GM21390 (cell line): ENCODE results near the gene SGTA.

ENCODE experiments used
- ATAC-seq: cut with Tn5 transposase; IDR thresholded peaks from one replicate; pipeline ENCODE4 v1.9.1; 2021; ENCODE audit not compliant: unreplicated experiment

The SGTA gene

GRCh38 chr19:2728783-2729387, 54.2 kb downstream of the SGTA start:
- no peak for ATAC-seq

DNA sequence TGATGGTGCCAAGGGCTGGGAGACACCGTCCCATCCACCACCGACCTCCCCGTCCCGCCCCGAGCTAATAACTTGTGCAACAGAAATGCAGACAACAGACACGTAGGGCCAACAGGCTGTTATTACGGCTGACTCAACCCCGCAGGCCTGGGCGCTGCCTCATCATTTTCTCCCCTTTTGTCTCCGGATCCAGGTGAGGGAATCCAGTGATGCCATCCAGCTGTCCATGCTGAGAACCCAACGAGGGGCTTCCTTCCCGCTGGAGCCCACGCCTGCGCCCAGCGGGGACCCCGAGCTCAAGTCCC, 55.5 kb downstream of the SGTA start:
- ATAC-seq = no peak

DNA sequence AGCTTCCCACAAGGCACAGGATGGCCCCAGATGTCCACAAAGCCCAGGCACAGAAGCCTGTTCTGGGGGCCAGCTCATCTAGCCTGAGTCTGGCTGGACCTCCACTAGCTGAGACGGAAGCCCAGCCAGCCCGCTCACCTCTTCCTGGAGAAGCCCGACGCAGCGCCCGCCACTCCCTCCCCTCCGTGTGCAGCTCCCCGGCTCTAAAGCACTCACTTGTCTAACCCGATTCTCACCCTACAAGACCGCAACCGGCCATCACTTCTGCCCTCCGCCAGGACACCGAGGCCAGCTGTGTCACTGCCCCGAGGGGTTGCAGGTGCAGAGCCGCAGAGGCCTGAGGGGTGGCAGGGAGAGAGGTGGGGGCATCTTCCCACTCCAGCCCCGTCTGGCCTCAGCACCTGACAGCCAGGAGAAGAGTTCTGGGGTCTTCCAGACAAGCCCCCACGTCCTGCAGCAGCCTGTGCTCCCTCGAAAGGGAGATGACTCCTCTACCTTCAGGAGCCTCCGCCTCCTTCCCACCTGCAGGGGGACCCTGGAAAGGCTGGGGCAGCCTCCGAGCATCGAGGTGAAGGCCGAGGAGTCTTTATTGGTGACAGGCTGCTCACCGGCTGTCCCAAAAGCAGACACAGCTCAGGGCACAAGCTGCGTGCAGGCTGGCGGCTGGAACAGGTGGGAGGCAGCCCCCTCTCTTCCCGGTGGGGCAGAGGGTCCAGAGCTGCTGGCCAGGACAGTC, 56.0 kb downstream of the SGTA start:
- no peak for ATAC-seq

- ATAC-seq = no peak
Measured at GRCh38 chr19:2726160-2726855, 56.8 kb downstream of the SGTA start.

- ATAC-seq = no peak
Measured at GRCh38 chr19:2724148-2724557, 58.9 kb downstream of the SGTA start.

DNA sequence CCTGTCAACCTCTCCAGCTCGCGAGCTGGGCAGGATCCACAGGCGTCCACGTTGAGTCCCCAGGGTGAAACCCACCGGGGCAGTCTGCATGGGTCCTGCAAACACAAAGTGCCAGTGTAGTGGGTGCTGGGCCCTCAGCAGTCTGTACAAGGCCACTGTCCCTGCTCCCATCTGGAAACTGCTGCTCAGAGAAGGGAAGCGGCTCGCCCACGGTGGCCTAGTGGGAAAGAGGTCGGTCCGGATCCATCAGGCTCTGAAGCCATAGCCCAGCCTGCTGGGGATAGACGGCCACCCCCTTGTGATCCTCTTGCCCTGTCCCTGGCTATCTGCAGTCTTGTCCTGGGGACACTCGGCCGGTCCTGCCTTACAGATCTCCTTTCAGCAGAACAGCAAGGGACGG, 59.3 kb downstream of the SGTA start:
- ATAC-seq = no peak

GRCh38 chr19:2723345-2723715, 59.7 kb downstream of the SGTA start:
- ATAC-seq = no peak

GRCh38 chr19:2722541-2723344, 60.3 kb downstream of the SGTA start:
- ATAC-seq = no peak

DNA sequence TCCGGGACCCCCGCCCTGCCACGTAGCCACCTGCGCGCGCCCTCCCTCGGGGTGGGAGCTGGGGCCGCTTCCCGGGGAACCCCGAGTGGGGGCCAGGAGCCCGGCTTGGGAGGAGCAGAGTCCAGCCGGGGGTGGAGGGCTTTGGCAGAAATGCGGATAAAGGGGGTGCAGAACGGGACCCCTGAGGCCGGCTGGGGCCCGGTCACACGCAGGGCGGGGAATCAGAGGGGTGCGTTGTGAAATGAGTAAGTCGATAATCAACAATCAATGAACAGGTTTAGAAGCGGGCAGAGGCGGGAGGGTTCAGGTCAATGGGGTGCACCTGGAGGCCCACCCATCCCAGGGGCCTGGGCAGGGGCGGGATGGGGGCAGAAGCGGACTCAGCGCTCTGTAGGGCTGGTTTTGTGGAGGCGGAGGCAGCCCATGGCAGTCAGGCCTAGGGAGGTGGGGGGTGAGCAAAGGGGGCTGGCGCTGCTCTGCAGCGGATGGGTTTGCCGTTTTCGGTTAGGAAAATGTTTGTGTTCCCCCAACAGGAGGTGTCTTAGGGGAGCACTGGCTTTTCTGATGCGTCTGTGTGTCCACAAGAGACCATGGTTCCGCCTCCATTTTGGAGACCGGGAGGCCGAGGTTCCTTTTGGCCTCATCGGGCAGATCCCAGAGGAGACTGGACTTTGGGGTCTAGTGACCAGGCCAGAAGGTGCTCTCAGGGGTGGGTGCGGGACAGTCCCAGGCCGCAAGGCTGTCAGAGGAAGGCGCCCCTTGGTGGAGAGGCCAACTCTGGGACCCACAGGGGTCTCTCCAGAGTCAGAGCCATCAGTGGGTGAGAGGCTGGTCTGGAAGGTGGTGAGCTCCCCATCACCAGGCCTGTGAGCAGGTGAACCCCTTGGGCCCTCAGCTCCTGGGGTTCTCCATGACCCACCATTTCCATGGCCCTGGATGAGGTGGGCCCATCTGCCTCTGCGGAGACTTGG, 61.2 kb downstream of the SGTA start:
- ATAC-seq = no peak

DNA sequence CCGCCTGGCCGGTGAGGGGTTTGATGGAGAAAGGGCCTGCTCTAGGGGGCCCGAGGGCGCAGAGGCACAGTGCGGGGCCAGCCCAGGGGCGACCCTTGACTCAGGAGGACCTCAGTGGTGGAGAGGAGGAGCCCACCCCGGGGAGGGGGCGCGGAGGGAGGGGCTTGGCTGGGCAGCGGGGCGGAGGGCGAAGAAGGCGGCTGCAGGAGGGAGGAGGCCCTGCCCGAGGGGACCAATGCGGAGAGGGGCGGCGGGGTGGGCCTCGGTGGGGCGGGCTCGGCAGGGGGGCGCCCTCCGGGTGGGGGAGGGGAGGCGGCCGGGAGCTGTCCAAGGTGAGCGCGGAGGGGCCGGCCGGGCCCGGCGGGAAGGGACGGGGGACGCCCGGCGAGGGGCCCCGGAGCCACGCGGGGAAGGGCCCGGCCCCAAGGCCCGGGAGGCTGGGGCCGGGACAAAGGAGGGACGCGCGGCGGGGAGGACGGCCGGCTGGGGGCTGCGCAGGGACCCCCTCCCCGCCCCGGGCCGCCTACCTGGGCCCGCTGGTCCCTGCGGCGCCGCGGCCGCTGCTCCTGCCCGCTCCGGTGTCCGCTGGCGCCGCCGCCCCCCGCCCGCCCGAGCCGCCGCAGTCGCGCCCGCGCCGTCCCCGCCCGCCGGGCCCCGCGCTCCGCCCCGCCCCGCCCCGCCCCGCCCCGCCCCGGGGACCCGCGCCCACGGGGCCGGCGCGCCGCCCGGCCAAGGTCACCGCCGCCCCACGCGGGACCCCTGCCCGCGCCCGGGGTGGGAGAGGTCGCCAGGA, 62.1 kb downstream of the SGTA start, which contains the start of gene DIRAS1:
Gene DIRAS1 (minus strand): TSS at position 596 of the 793 bp plus-strand sequence. CDS start 3,566 bp downstream, outside the sequence.
- no peak for ATAC-seq

- ATAC-seq = no peak
Measured at GRCh38 chr19:2719920-2720776, 62.9 kb downstream of the SGTA start.

DNA sequence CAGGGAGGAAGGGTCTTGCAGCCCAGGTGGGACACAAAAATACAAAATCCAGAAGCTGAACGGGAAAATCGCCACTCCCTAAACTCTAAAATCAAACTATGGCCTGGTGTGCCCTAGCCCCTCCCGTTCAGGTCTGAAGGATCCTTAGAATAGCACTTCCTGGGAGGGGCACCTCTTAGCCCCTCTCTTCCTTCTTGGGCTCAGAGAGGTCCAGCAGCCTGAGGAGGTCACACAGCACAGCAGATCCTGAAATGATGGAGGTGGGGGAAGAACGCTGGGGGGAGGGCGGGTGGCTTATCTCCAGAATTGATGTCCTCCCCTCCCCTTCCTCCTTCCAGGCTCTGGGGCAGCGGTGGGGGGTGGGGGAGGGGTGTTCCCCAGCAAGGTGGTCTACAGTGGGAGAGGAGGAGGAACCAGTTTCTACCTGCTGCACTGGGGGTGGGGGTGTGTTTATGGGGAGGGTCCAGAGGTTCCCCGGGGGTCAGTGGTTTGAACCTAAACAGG, 63.8 kb downstream of the SGTA start:
- ATAC-seq = no peak

DNA sequence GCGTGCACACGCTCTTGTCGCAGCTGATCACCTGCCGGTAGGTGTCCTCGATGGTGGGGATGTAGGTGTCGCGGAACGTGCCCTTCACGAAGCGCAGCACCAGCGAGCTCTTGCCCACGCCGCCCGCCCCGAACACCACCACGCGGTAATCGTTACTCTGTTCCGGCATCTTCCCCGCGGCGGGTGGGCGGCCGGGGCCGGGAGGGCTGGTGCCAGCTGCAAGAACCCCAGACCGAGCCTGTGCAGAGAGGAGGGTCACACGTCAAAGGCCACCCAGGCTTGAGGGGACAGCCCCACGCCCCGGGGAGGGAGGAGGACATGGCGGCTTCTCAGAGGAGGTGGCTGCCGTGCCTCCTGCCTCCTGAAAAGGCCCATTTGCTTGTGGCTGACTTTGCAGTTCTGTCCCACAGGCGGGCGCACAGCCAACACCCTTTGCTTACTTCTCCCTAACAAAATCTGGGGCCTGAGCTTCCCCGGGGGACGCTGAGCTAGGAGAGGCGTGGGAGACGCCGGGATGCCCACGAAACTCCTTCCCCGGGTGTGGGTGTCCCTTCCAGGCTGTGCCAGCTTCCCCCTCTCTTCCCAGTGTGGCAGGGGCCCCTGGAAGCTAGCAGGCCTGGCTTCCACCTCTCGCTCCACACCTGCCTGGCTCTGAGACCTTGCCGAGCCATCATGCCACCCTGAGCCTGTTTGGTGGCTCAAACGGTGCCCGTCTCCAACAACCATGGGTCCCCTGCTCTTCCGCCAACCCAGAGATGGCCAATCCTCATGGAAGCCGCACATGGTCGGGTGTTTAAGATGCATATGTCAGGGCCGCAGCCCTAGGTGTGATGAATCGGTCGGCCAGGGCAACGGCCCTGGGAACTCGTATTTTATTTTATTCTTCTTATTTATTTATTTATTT, 65.2 kb downstream of the SGTA start:
- no peak for ATAC-seq

DNA sequence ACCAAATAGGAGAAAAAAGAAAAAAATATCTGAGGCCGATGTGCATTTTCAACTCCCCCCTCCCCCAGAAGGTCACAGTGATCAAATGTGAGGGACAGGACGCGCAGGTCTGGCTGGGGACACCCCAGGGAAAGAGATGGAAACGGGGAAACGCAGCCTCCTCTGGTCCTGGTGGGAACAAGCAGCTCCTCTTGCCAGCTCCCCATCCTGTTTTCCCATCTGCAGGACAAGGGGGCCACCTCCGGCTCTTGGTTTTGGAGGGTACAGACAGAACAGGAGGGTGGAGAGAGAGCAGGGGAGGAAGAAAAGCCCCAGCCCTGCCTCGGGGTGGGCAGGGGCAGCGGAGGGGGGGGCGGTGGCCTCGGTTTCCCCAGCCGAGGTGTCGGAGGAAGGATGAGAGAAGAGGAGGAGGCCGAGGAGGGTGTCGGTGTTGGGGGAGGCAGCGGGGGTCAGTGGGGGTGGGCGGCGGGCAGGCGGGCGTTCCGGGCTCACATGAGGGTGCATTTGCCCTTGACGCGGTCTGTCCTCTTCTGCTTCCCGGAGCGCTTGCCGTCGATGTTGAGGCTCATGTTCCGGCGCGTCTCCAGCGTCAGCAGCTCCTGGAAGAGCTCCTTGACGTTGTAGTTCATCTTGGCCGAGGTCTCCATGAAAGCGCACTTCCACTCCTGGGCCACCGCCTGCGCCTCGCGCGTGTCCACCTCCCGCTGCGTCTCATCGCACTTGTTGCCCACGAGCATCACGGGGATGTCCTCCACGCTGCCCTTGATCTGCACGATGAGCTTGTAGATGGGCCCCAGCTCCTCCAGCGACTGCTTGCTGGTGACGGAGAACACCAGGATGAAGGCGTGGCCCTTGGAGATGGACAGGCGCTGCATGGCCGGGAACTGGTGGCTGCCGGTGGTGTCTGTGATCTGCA, 66.1 kb downstream of the SGTA start:
- ATAC-seq = no peak

DNA sequence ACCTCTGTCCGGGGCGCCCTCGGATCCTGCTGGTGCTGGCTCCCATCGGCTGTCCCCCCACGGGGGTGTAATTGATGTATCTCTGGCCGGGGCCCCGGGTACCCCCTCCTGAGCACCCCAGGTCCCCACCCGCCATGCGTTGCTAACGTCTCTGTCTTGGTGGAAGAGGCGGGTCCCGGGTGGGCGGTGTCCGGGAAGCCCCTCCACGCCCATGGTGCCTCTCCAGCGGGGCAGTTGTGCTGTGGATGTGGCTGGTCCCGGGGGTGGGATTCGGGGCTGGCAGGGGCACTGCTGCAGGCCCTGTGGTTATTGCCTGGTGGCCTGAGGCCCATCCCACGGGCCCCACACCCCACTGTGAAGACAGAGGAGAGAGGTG, 66.8 kb downstream of the SGTA start:
- ATAC-seq = no peak

GRCh38 chr19:2715470-2716274, 67.4 kb downstream of the SGTA start:
- ATAC-seq = no peak
